OCI-LY7 (cell line): ENCODE results near the gene DDX27. TPM values are rescaled to one million over a fixed set of nuclear protein-coding genes. Genes with fewer than 3 reads are reported as not detected.

Experiments used
- BruUV-seq: library from RNA; stranded (reverse); fragments of 400-500 nt; replicated peaks from 2 replicates; lab custom pipeline; 2021; lab: Mats Ljungman, UMichigan
- CTCF ChIA-PET: fragments of 300-600 bp; sonication (Branson Sonifier 250); formaldehyde crosslinking; loops from one replicate; lab custom pipeline; 2022; ENCODE audit warnings: antibody characterized with exemption; ENCODE audit not compliant: unreplicated experiment; lab: Charles Lee
- POLR2A ChIA-PET: fragments of 300-600 bp; sonication (Branson Sonifier 250); formaldehyde crosslinking; loops from one replicate; lab custom pipeline; 2022; ENCODE audit warnings: antibody characterized with exemption; lab: Charles Lee
- DNase-seq: peaks from one replicate; pipeline ENCODE4 v3.0.0-alpha.2; 2015; ENCODE audit warnings: low spot score
- H2AFZ ChIP-seq: fragments of 200-600 bp; sonication (generic), shearing (Covaris generic); 2 replicates; pipeline ENCODE4 v1.6.1; 2014; ENCODE audit warnings: mild to moderate bottlenecking, antibody characterized with exemption, low read length, moderate library complexity
- H3K27ac ChIP-seq: fragments of 200-600 bp; sonication (generic); 2 replicates; pipeline ENCODE4 v1.5.1; 2014; ENCODE audit warnings: mixed run types, low read depth, mild to moderate bottlenecking, moderate library complexity, low read length, inconsistent platforms; ENCODE audit not compliant: poor library complexity, severe bottlenecking
- H3K36me3 ChIP-seq: fragments of 200-600 bp; sonication (generic); 2 replicates; pipeline ENCODE4 v1.6.1; 2014; ENCODE audit warnings: mild to moderate bottlenecking, antibody characterized with exemption, low read length, moderate library complexity, mixed read lengths; ENCODE audit not compliant: insufficient read depth
- H3K4me1 ChIP-seq: fragments of 200-600 bp; sonication (generic); 2 replicates; pipeline ENCODE4 v1.5.1; 2014; ENCODE audit warnings: mild to moderate bottlenecking, low read length; ENCODE audit not compliant: insufficient read depth, poor library complexity, severe bottlenecking
- H3K4me2 ChIP-seq: fragments of 200-600 bp; sonication (generic); 2 replicates; pipeline ENCODE4 v1.6.1; 2014; ENCODE audit warnings: mild to moderate bottlenecking, low read length
- H3K4me3 ChIP-seq: fragments of 200-600 bp; sonication (generic); 2 replicates; pipeline ENCODE4 v1.5.1; 2014; ENCODE audit warnings: mild to moderate bottlenecking, low read depth, low read length; ENCODE audit not compliant: poor library complexity, severe bottlenecking
- H3K79me2 ChIP-seq: fragments of 200-600 bp; sonication (generic); 2 replicates; pipeline ENCODE4 v1.6.1; 2016; ENCODE audit warnings: low read depth, mild to moderate bottlenecking, low read length, moderate library complexity, mixed read lengths; ENCODE audit not compliant: insufficient read depth
- H3K9me2 ChIP-seq: fragments of 200-600 bp; sonication (generic); 2 replicates; pipeline ENCODE4 v1.6.1; 2016; ENCODE audit warnings: mild to moderate bottlenecking, low read length, mixed read lengths; ENCODE audit not compliant: insufficient read depth
- H3K9me3 ChIP-seq: fragments of 200-600 bp; sonication (generic); 2 replicates; pipeline ENCODE4 v1.6.1; 2014; ENCODE audit warnings: mild to moderate bottlenecking, mixed run types, low read length, mixed read lengths
- H4K20me1 ChIP-seq: fragments of 200-600 bp; sonication (generic); 2 replicates; pipeline ENCODE4 v1.6.1; 2014; ENCODE audit warnings: mild to moderate bottlenecking, antibody characterized with exemption, low read length, moderate library complexity, mixed read lengths; ENCODE audit not compliant: insufficient read depth
- CTCF ChIP-seq: fragments of 200-600 bp; sonication (generic); conservative IDR thresholded peaks from 2 replicates; pipeline ENCODE4 v1.5.1; 2014; ENCODE audit warnings: mild to moderate bottlenecking, antibody characterized with exemption, low read length, moderate library complexity, mixed read lengths
- EZH2phosphoT487 ChIP-seq: fragments of 200-600 bp; sonication (generic); IDR thresholded peaks from 2 replicates; pipeline ENCODE4 v1.6.1; 2018; ENCODE audit warnings: low read depth, borderline replicate concordance, mild to moderate bottlenecking, mixed run types, antibody characterized with exemption, low read length, moderate library complexity, mixed read lengths
- intact Hi-C: fragments of 100-400 bp; cut with micrococcal nuclease; formaldehyde crosslinking; loops from one replicate; pipeline ENCODE4 v1.10.0; 2022; ENCODE audit not compliant: unreplicated experiment
- total RNA-seq, 2 experiments: library from RNA; depleted of rRNA in 1 of 2; stranded (reverse); fragments of >200 nt in 1 of 2; shearing (Covaris generic) in 1 of 2; gene quantifications; 2 replicates each; pipeline ENCODE4 v1.2.3, GENCODE V29; 2014 to 2022

The DDX27 gene
- total RNA-seq, 2 experiments from 2014 or later, result 53.9 to 57.0 TPM

- no TSS peak for BruUV-seq
- no peak overlapping the region for H2AFZ ChIP-seq
- peak overlapping the region; percentile 0 for H3K27ac ChIP-seq
- TF ChIP-seq EZH2phosphoT487, result no peak
- TF ChIP-seq CTCF, result no peak
- peaks cover 72% of the 10 kb centered on the region for H3K4me1 ChIP-seq
- peaks cover 85% of the 10 kb centered on the region for H4K20me1 ChIP-seq
- no peaks in the 10 kb centered on the region for H3K9me2 ChIP-seq
- intact Hi-C loops, result no loop called here
- peak overlapping the region; percentile 100 for H3K4me3 ChIP-seq
- CTCF ChIA-PET, result no interaction called here
- POLR2A ChIA-PET, result interaction anchor here (0.5 to 1.4 kb wide), 2 partner anchors 37 to 1842 kb away, joined by 4 read pairs; no protein-coding TSS in a partner anchor
- H3K4me2 ChIP-seq, result peak overlapping the region; percentile 95
- no peaks in the 10 kb centered on the region; the same call in 1 of the 2 replicates for H3K9me3 ChIP-seq
- H3K36me3 ChIP-seq, result peaks cover 98% of the 10 kb centered on the region
- peaks cover 99% of the 10 kb centered on the region for H3K79me2 ChIP-seq
- peak; percentile 17 for DNase-seq
Observed at GRCh38 chr20:49283176-49283702, 64.0 kb downstream of the DDX27 start.

DNA sequence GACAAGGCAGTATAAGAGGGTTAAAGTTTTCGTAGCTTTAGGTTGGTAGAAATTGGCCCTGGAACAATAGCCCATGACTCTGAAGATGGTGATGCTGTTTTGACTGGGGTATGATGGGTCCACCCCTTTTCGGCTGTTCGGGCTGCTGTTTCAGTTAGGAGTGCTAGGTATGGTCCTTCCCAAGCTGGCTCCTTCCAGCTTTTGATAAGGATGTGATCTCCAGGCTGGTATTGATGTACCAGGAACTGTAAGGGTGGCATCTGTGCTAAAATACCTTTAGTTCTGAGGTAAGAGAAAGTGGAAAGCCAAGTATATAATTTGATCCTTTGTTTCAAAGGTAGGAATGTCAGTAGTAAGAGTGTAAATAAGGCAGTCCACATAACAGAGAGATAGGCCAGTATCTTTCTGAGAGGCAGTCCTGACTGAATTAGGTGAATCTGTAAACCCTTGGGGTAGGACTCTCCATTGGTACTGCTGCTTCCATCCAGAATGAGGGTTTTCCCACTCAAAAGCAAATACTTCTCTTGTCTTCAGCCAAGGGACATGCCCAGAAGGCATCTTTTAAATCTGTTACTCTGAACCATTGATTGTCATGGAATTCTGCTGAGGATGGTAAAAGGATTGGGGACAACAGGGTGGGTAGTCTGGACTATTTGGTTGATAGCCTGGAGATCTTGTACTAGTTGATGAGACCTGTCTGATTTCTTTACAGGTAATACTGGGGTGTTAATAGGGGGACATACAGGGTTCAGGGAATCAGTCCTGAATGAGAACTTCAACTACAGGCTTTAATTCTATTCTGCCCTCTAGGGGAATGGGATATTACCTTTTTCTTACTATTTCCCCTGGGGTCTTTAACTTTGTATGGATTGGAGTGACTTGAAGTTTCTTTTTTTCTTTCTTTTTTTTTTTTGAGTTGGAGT lies 64.7 kb downstream of the DDX27 start:
- H3K4me3 ChIP-seq, result peak overlapping the region; percentile 100
- peak; percentile 34; the same call in 1 of the 2 replicates for TF ChIP-seq CTCF
- TF ChIP-seq EZH2phosphoT487, result no peak
- no peaks in the 10 kb centered on the region; the same call in 1 of the 2 replicates for H3K9me3 ChIP-seq
- peak overlapping the region; percentile 95 for H3K4me2 ChIP-seq
- peaks cover 100% of the 10 kb centered on the region for H3K36me3 ChIP-seq
- intact Hi-C loops, result no loop called here
- POLR2A ChIA-PET, result interaction anchor here (0.5 to 1.4 kb wide), 2 partner anchors 37 to 1843 kb away, joined by 4 read pairs; no protein-coding TSS in a partner anchor
- H3K9me2 ChIP-seq, result no peaks in the 10 kb centered on the region
- no TSS peak for BruUV-seq
- H3K27ac ChIP-seq, result peak overlapping the region; percentile 0
- no peak overlapping the region for H2AFZ ChIP-seq
- H3K79me2 ChIP-seq, result peaks cover 95% of the 10 kb centered on the region
- DNase-seq, result peak; percentile 7
- CTCF ChIA-PET, result no interaction called here
- peaks cover 88% of the 10 kb centered on the region for H4K20me1 ChIP-seq
- peaks cover 72% of the 10 kb centered on the region for H3K4me1 ChIP-seq
